ENCODE measurements around the gene STMND1.

STMND1 gene

GRCh38 chr6:17097982-17098381 is 3.9 kb upstream of the STMND1 start:
- DNase-seq (ENCODE audit: low read depth): no peak
- TF ChIP-seq, protein P1, sequence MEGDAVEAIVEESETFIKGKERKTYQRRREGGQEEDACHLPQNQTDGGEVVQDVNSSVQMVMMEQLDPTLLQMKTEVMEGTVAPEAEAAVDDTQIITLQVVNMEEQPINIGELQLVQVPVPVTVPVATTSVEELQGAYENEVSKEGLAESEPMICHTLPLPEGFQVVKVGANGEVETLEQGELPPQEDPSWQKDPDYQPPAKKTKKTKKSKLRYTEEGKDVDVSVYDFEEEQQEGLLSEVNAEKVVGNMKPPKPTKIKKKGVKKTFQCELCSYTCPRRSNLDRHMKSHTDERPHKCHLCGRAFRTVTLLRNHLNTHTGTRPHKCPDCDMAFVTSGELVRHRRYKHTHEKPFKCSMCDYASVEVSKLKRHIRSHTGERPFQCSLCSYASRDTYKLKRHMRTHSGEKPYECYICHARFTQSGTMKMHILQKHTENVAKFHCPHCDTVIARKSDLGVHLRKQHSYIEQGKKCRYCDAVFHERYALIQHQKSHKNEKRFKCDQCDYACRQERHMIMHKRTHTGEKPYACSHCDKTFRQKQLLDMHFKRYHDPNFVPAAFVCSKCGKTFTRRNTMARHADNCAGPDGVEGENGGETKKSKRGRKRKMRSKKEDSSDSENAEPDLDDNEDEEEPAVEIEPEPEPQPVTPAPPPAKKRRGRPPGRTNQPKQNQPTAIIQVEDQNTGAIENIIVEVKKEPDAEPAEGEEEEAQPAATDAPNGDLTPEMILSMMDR (IDR thresholded peaks at IDR 0.05; ENCODE audit: low read length, missing control alignments): no peak
- no peak overlapping the region for H3K4me3 ChIP-seq (replicated peaks; ENCODE audit: low read depth, low read length)

- no peak overlapping the region for H3K4me3 ChIP-seq (replicated peaks; ENCODE audit: low read depth, low read length)
- TF ChIP-seq, protein P1 (IDR thresholded peaks at IDR 0.05; ENCODE audit: low read length, missing control alignments): no peak
- DNase-seq (ENCODE audit: low read depth): no peak
These were observed 3.3 kb upstream of the STMND1 start for GRCh38 chr6:17098538-17098937.

- no peak overlapping the region for H3K4me3 ChIP-seq (replicated peaks; ENCODE audit: low read depth, low read length)
- TF ChIP-seq, protein P1 (IDR thresholded peaks at IDR 0.05; ENCODE audit: low read length, missing control alignments): no peak
- DNase-seq (ENCODE audit: low read depth): no peak
These were observed 2.3 kb upstream of the STMND1 start for GRCh38 chr6:17099401-17100059.

DNA sequence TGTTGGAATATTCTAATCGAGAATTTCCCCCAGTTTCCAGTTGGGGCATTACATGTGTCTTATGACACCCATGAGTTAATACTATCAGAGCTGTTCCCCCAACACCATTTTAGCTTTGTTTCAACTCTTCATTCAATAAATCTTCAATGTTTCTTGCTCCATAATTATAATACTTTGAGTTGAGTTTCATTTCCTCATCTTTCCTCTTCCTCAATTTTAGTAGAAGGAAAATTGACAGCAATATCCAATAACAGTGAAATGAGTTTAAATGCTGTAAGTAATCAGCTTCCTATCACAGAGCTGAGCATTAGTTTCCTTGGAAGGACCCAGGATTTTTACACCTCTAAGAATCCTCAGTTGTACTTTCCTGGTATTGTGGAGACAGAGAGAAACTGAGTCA is 1.0 kb upstream of the STMND1 start:
- no peak overlapping the region for H3K4me3 ChIP-seq (replicated peaks; ENCODE audit: low read depth, low read length)
- TF ChIP-seq, protein P1 (IDR thresholded peaks at IDR 0.05; ENCODE audit: low read length, missing control alignments): no peak
- no peak for DNase-seq (ENCODE audit: low read depth)

- no peak for DNase-seq (ENCODE audit: low read depth)
- TF ChIP-seq, protein P1 (IDR thresholded peaks at IDR 0.05; ENCODE audit: low read length, missing control alignments): no peak
- peak overlapping the region; percentile 23 for H3K4me3 ChIP-seq (replicated peaks; ENCODE audit: low read depth, low read length)
These were observed 514 bp downstream of the STMND1 start for GRCh38 chr6:17102258-17102870.

GRCh38 chr6:17103715-17104114 is 1.9 kb downstream of the STMND1 start:
- TF ChIP-seq, protein P1 (IDR thresholded peaks at IDR 0.05; ENCODE audit: low read length, missing control alignments): peak; percentile 36
- H3K4me3 ChIP-seq (replicated peaks; ENCODE audit: low read depth, low read length): no peak overlapping the region
- no peak for DNase-seq (ENCODE audit: low read depth)

DNA sequence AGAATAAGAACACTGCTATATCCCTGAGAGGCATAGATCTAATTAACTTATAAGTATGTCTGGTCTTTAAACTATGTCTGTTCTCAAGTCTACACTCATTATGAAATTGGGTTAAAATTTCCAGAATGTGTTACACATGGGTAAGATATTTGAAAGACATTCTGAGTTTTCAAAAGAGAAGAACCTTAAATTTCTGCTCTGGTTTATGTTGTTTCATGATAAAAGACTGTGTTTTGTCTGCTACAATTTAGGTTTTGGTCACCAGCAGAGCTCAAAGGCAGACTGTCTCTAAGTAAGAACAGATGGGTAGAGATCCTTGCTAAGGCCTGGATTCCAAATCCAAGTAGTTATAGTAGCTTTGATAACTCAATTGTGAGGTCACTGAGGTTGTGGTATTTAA is 6.0 kb downstream of the STMND1 start:
- TF ChIP-seq, protein P1 (IDR thresholded peaks at IDR 0.05; ENCODE audit: low read length, missing control alignments): no peak
- DNase-seq (ENCODE audit: low read depth): no peak
- no peak overlapping the region for H3K4me3 ChIP-seq (replicated peaks; ENCODE audit: low read depth, low read length)

All from fibroblast of pulmonary artery (primary cell).